Naive B cell (primary cell): ENCODE results near the gene PABPC5. TPM values are rescaled to one million over a fixed set of nuclear protein-coding genes. Genes with fewer than 3 reads are reported as not detected.
A peak's percentile ranks its signal among the peaks of the same experiment; 100 is the strongest.

Source experiments
- ATAC-seq, 2 donors: fragments of 150-1000 bp; cut with Tn5 transposase; 2 replicates each; pipeline ENCODE4 v1.10.0; 2021; ENCODE audit warnings: low read depth in 2 of 2, mild to moderate bottlenecking in 2 of 2, moderate library complexity in 2 of 2
- DNase-seq: peaks from one replicate; pipeline ENCODE4 v3.0.0; 2022
- H3K27ac Mint-ChIP-seq, 6 donors: one replicate each; pipeline ENCODE4 v1.8.0; 2020 to 2022; ENCODE audit warnings: mild to moderate bottlenecking in 6 of 6, mixed read lengths in 6 of 6, moderate library complexity in 5 of 6, inconsistent platforms in 2 of 6
- H3K27me3 Mint-ChIP-seq, 3 donors: one replicate each; pipeline ENCODE4 v1.8.0; 2021 to 2022; ENCODE audit warnings: mixed read lengths in 3 of 3, mild to moderate bottlenecking in 1 of 3
- H3K36me3 Mint-ChIP-seq, 2 donors: one replicate each; pipeline ENCODE4 v1.8.0; 2020 to 2022; ENCODE audit warnings: mixed read lengths in 2 of 2, inconsistent platforms in 1 of 2, mild to moderate bottlenecking in 1 of 2
- H3K4me1 Mint-ChIP-seq, 3 donors: one replicate each; pipeline ENCODE4 v1.8.0; 2020 to 2022; ENCODE audit warnings: mixed read lengths in 3 of 3, inconsistent platforms in 1 of 3, mild to moderate bottlenecking in 1 of 3, moderate library complexity in 1 of 3
- H3K4me3 Mint-ChIP-seq, 8 donors: one replicate each; pipeline ENCODE4 v1.8.0; 2020 to 2022; ENCODE audit warnings: mild to moderate bottlenecking in 8 of 8, mixed read lengths in 8 of 8, moderate library complexity in 8 of 8, inconsistent platforms in 2 of 8
- H3K9me3 Mint-ChIP-seq, 7 donors: one replicate each; pipeline ENCODE4 v1.8.0; 2020 to 2022; ENCODE audit warnings: mixed read lengths in 7 of 7, mild to moderate bottlenecking in 5 of 7, inconsistent platforms in 2 of 7, moderate library complexity in 1 of 7
- polyA plus RNA-seq, 6 donors: library from polyadenylated mRNA; unstranded; fragments of 300-500 nt; fragmentation: Illumina TruSeq; gene quantifications; one replicate each; pipeline ENCODE4 v1.2.3, GENCODE V29; 2021; ENCODE audit warnings: low read depth in 6 of 6

PABPC5 gene
- polyA plus RNA-seq, result not detected

DNA sequence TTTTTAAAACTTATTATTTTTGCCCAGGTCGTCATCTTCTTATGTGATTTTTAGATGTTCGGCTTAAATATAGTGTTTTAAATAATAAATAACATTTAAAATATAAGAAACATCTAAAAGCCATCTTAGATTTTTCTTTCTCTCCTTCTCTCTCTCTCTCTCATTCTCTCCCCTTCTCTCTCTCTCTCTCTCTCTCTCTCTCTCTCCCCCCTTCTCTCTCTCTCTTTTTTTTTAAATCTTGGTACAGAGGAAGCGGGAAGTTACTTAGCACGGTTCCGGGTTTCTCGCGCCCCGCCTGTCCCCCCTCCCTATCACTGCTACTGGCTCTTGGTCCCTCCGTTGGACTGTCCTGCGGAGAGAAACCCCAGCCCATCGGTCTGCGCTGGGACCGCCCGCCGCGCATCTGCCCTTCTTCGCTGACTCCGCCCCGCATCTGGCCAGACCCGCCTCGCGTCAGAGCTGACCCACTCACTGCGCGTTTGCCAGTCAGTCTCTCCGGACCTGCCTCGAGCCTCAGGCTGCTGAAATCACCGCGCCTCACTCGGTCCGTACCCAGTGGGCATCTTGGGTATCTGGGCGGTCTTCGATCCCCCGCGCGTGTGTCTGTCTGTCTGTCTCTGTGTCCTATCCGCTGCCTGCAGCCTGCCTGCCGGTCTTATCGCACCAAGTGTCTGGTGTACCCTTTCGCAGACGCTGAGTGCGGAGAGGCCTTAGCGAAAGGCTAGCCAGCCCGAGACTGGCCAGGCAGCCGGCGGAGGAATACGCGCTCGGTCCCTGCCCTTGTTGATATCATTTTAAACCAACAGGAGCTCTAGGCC, at the start of gene PABPC5:
Gene PABPC5 (plus strand): TSS at position 489 of the 818 bp plus-strand sequence. CDS start 739 bp downstream, outside the sequence.
- H3K27me3 Mint-ChIP-seq, result peaks cover 0 to 17% (median 0%) of the 10 kb centered on the region in 3 donors
- peaks cover 3 to 15% (median 4%) of the 10 kb centered on the region in 7 donors for H3K9me3 Mint-ChIP-seq
- no peak for DNase-seq
- no peaks in the 10 kb centered on the region for H3K4me1 Mint-ChIP-seq
- H3K27ac Mint-ChIP-seq, result peak within 1 kb of the TSS in 1 of 6 donors; percentile 56
- no peak for ATAC-seq
- H3K36me3 Mint-ChIP-seq, result no peaks in the 10 kb centered on the region
- H3K4me3 Mint-ChIP-seq, result peak within 1 kb of the TSS in 2 of 8 donors; percentile 8 to 37

- no peak for DNase-seq
- Mint-ChIP-seq H3K4me1 (no peaks in the 10 kb centered on the region), H3K4me3 (no peak overlapping the region), H3K36me3 (no peaks in the 10 kb centered on the region), H3K27ac (no peak overlapping the region), H3K27me3 (no peaks in the 10 kb centered on the region), H3K9me3 (peaks cover 3 to 8% (median 4%) of the 10 kb centered on the region in 7 donors)
- no peak for ATAC-seq
These were observed 45.6 kb upstream of the PABPC5 start for GRCh38 chrX:91389026-91389425.

DNA sequence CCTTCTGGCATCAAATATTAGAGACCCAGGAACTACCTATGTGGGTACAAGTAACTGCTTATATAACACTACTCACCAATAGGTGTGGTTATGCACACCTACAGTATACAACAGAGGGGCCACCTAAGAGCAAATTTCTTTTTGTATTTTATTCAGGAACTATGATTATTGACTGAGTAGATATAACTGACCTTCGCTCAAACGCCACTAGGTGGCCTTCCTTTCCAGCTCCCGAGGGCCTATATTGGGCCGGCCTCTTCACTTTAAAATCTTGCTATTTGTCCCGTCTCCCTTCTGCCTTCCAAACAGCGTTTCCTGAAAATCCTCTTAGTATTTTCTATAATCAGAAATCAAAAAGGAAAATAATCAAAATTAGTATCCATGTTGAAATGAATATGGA, 19.9 kb upstream of the PABPC5 start:
- no peak for ATAC-seq

GRCh38 chrX:91435395-91435794, 756 bp downstream of the PABPC5 start:
- Mint-ChIP-seq H3K27me3 (peaks cover 0 to 17% (median 0%) of the 10 kb centered on the region in 3 donors), H3K4me3 (peak overlapping the region in 2 of 8 donors; percentile 8 to 37), H3K27ac (no peak overlapping the region), H3K9me3 (peaks cover 3 to 15% (median 4%) of the 10 kb centered on the region in 7 donors), H3K4me1 (no peaks in the 10 kb centered on the region), H3K36me3 (no peaks in the 10 kb centered on the region)
- ATAC-seq (no peak), DNase-seq (no peak)

More for the DNA sequence above, 19.9 kb upstream of the PABPC5 start:
- Mint-ChIP-seq H3K4me1 (no peaks in the 10 kb centered on the region), H3K4me3 (no peak overlapping the region), H3K36me3 (no peaks in the 10 kb centered on the region), H3K9me3 (peaks cover 0 to 16% (median 4%) of the 10 kb centered on the region in 7 donors), H3K27me3 (no peaks in the 10 kb centered on the region), H3K27ac (no peak overlapping the region)
- no peak for DNase-seq
